NCI-H460 (cell line): ENCODE data around the gene ADGRB2. TPM values are rescaled to one million over a fixed set of nuclear protein-coding genes. Genes with fewer than 3 reads are reported as not detected.

Experiments
- DNase-seq: peaks from one replicate; pipeline ENCODE4 v3.0.0-alpha.2; 2016; ENCODE audit warnings: low read depth; ENCODE audit errors: extremely low read depth
- total RNA-seq: library from RNA; depleted of rRNA; stranded (reverse); fragments of >200 nt; shearing (Covaris generic); gene quantifications from 2 replicates; pipeline ENCODE4 v1.2.3, GENCODE V29; 2014

ADGRB2 gene
- total RNA-seq, 1 experiment from 2014 or later: 2.5 TPM

DNA sequence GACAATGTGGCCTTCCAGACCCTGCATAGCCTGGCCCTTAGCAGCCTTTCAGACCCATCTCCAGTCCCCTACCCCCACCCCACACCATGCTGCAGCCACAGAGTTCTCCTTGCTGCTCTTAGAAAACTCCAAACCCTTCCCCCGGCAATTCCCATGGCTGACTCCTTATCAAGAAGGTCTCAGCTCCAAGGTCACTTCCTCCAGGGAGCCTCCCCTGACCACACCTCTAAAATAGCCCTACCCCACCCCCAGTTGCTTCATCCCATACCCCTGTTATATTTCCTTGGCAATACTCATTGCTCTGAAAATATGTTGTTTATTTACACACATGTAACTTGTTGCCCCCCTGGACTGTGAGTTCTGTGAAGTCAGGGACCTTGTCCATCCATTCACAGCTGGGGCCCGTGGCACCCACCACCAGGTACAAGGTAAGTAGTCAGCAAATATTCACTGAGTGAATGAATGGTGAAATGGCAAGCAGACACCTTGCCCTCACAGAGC is 4.3 kb upstream of the ADGRB2 start:
- DNase-seq: no peak

DNA sequence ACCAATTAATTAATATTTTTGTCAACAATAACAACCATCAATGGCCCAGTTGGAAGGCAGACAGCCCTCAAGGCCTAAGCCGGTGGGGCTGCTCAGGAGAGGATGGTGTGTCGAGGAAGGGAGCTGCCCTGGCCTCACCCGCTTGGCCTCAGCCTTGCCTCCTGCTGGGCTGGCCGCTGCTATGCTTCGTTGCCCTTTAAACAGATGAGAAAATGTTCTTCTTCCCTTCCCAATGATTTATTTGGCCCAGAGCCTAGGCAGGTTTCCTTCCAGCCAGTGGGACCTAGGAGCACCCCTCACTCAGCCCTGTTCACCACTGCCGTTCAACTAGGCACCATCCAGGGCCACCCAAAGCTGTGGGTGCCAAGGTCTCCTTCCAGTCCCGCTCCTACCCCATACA is 3.1 kb upstream of the ADGRB2 start:
- no peak for DNase-seq

DNA sequence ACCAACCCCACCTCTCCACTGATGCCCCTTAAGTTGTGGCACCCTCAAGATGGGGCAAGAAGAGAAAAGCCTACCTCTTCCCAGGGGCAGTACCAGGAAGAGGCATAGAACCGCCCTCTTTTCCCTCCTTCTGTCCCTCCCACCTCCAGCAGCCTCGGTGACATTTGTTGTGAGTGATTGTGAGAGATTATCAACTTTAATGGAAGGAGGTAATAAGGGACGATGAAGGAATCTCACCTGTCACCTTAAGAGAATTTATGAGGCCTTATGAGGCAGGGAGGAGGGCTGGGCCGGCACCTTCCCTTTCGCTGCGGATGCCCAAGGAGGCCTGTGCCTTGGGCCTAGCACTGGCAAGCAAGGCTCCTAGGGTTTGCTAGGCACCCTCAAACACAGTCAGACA is 1.4 kb upstream of the ADGRB2 start:
- no peak for DNase-seq

DNA sequence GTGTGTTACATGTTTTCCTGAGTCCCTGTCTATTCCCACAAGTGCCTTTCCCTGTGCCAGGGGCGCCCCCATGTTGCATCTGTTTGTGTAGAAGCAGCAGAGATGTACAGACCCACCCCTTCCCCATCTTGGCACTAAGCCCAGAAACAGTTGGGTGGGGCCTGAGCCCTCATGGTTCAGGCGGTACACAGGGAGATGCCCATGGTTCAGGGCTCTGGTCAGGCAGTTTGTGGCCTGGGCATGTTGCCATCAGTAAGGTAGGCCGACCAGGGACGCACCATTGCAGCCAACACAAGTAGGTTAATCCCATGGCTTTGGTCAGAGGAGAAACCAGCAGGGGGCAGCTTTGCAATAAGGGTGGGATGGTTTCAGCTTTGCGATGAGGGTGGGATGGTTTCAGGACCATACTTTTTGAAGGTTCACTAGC is 914 bp upstream of the ADGRB2 start:
- no peak for DNase-seq

DNA sequence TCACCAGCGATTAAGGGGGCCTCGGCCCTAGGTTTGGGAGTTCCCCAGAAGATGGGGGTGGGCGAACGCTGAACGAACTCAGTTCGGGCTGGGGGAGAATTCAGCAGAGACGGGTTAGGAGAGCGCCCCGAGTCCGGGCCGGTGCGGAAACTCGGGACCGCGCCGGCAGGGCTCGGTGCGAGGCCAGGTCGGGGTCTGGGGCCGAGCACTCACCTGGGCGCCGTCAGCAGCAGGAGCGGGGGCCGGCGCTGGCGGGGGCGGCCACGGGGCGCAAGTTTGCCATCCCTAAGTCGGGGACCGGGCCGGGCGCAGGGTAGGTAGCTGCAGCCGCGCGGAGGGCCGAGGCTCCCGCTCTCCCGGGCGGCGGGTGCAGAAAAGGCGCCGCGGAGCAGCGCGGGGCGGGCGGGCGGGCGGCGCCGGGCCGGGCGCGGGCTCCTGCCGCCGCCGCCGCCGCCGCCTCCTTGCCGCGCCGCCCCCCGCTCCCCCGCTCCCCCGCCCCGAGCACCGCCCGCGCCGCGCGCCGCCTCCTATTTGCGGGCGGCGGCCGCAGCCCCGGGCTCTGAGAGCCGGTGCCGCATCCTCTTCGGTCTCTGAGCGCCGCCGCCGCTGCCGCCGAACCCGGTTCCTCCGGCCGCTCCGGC is 349 bp downstream of the ADGRB2 start:
- DNase-seq: no peak

DNA sequence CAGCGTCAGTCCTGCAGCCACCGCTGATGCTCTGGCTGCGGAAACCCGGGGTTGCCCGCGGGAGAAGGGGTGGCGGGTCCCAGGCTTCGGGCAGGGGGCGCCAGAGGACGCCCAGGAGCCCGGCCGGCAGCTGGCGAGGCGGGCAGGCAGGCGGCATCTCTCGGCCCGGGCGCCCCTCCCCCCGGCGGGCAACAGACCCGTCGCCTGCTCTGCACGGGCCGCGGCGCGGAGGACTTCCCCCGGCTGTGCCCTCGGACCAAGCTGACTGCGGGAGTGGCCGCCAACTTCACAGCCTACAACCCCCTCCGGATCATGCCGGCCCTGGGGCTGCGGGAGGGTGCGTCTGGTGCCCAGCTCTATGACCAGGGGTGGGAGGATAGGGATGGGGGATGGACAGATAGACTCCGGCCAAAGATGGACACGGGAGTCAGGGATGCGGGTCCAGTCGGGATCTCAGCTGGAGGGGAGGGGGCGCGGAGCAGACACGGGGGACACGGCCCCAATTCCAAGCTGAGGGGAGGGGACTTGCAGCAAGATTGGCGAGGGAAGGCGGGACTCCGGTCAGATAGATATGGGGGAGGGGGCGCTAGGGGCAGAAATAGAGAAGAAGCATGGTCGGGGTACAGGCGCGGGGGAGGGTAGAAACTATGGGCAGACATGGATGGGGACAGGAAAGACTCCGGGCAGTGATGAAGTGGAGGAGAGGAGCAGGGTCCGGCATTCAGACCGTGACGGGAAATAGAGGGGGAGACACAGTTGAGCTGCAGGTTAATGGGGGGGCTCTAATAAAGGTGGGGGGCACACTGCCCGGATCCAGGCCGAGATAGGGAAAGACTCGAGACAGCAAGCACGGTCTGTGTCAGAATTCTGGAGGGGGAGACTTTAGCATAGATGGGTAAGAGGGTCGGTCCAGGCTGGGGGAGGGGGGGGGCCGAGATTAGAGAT is 1.1 kb downstream of the ADGRB2 start:
- peak; percentile 60 for DNase-seq

DNA sequence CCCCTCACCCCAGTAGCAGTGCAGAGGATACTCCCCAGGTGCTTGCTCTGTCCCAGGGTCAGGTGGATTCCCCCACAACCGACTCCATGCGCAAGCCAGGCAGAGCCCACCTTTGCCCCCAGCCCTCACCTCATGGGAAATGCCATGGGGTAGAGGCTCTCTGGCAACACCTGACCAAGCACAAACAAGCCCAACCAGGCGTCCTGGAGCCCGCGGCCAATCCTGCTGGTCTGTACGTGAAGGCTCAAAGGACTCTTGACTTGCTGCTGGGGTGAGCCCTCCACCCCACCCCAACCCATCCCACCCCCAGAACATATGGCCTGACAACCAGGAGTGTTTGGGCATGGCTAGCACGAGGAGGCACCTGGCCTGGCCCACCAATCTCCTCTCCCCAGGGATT is 1.8 kb downstream of the ADGRB2 start:
- no peak for DNase-seq

DNA sequence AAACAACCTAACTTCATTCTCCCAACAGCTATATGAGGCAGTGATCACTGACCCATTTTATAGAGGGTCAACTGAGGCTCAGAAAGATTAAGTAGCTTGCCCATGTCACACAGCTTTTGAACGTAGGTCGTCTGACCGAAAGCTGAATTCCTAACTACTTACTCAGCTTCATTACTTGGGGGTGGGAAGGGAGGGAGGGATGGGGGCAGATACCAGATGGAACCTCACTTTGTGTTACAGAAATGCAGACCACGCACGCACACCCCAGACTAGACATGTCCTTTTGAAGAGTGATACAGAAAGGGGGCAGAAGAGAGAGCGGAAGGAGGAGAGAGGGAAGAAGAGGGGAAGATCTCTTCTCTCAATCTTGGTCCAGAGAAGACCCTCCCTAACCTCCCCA is 2.3 kb downstream of the ADGRB2 start:
- no peak for DNase-seq

DNA sequence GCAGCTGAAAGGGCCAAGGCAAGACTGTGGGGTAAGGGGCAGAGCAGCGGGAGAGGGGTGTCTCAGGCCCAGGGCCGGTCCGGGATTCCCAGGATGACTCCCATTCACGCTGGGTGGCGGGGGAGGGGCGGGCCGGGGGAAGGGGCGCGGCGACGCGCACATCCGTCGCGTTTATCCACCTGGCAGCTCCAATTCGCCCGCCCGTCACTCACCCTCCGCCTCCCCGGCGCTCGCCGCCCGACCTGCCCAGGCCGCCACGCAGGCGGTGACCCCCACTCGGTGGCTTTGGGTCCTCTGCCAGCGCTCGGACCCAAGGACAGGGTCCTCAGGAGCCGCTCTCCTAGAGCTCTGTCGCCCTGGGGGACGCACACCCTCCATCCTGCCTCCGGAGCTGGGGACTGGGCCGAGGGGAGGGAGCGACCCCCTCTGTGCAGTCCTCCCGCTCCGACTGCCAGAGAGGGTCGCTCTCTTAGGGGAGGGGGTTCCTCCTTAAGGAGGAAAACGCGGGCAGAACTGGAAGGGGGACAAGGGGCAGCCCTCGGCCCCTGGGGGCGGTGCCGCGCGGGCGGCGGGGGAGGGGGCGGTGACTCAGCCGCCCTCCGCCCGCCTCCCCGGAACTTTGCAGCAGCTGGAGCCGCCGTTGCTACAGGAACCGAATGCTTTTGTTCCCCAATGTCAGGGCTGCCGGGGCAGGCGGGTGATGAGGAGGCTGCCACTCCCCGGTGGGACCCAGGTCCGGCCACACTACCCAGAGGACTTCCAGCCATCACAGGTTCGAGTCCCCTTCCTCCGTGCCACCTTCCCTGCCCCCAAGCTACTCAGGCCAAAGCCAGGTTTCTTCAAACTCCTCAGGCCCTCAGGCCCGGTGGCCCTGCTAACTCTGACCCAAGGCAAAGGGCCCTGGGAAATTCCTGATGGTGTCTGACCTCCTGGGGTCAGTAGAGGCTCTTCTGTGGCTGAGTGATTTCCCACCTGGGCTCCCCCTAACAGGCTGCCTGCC is 3.4 kb downstream of the ADGRB2 start:
- no peak for DNase-seq

DNA sequence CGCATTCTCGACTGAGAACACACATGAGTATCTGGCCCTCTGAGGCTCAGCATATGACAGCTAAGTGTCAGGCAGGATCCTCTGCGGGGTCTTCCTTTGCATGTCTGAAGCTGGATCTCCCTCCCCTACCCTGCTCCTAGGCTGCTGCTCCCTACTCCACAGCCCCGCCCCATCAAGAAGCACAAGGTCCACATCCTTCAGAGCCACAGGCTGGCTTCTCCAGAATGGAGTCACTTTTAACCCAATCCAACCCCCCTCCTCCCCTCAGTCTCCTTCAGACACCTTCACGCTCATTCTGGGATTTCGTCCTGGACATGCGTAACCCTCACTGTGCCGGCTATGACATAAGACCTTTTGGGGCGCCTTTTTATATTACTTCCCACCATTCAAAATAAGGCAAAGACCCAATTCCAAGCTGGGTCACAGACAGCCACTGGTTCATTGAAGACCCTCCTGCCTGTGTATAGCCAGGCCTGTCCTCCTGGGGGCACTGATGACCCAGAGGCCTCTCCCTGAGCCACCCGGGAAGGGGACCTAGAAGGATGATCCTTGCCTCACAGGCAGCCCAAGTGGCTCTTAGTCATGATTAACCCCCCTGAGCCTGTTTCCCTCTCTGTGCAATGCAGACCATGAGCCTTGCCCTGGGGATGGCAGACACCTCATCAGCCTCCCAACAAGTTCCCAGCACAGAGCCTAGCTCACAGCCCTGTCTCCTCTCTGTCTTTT is 4.7 kb downstream of the ADGRB2 start:
- no peak for DNase-seq

DNA sequence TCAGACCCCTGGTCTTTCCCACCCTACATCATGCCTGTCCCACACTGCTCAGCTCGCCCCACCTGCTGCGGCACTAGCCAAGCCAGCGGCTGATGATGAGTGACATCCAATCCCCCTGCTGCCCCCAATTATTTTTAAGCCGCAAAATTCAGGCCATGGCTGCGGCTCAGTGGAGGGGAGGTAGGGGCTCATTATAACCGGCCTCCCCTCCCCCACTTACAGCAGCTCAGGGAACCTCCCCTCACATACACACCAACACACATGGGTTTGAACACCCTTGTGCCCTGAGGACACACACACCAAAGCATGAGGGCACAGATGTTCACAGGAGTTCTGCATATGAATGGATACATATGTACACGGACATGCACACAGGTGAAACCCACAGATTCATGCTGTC is 5.3 kb downstream of the ADGRB2 start:
- no peak for DNase-seq

DNA sequence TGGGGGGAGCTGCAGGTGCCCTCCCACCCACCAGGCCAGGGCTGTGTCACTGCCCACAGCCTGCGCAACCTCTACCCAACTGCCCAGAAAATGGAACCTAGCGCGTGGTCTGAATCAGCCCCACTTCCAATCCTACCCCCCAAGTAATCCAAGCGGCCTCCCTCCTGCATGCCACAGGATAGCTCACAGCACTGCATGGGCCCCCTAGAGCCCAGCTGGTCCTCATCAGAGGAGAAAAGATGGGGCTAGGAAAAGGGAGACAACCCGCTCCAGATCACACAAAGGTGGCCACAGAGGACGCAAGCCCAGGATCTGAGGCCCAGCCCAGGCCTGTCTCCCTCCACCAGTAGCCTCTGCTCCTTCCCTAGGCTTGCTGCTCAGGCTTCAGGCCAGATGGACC is 6.2 kb downstream of the ADGRB2 start:
- DNase-seq: no peak

DNA sequence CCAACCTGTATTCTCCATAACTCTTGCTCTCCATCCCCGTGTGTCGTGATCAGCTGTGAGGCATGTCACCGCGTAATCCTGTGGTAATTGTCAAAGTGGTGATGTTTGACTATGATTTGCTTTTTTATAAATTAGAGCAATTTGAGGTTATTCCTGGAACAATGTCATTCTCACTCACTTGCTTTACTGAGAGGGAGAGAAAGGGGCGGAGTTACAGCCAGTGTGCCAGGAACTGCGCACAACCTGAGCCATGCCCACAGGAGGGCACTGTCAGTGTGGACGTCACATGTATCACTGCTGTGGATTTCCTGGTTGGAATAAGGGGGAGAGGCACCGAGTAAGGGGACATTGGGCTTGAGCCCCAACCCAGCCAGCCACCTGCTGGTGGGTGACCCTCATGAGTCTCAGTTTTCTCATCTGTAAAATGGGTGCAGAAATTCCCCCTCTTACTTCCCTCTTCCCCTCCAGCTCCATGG is 6.9 kb downstream of the ADGRB2 start:
- DNase-seq: no peak

DNA sequence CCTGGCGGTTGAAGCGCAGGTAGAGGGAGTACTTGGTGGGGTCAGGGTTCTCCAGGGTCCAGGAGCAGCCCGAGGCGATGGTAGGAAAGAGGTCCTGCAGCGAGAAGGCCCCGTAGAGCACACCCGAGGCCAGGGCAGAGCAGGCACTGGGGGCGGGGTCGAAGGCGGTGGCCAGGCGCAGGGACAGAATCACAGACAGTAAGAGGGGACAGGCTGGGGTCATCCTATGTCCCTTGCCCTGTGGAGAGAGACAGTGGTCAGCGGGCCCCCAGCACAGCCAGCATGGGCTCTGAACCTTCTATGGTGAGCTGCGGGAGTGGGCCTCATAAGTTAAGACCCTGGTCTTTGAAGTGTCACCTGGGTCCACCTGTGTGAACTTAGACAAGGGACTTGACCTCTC is 7.6 kb downstream of the ADGRB2 start:
- DNase-seq: no peak

DNA sequence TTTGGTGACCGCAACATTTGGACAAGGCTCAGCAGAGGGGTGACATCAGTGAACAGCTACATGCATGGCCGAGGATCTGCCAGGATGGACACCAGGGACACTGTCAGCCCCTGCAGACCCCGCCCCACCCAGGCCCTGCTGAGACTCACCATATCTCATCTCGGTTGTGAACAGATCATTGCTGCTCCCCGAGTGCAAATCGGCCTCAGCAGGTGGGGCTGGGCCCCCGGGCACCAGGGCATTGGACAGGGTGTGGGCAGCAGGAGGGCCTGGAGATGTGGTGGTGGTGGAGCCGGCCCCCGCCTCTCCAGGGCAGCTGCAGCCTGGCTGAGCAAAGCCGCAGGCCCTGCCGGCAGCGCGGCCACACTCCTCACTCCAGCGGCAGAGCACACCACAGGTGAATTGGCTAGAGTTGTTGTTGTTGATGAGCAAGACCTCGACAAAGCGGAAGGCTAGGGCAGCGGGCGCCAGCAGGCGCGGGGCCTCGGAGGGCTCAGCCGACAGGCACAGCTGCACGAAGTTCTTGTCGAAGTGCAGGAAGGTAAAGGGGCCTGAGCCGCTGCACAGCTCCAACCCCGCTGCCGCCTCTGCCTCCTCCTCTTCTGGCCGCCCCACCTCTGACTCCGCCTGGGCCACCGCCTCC is 8.2 kb downstream of the ADGRB2 start:
- DNase-seq: no peak

DNA sequence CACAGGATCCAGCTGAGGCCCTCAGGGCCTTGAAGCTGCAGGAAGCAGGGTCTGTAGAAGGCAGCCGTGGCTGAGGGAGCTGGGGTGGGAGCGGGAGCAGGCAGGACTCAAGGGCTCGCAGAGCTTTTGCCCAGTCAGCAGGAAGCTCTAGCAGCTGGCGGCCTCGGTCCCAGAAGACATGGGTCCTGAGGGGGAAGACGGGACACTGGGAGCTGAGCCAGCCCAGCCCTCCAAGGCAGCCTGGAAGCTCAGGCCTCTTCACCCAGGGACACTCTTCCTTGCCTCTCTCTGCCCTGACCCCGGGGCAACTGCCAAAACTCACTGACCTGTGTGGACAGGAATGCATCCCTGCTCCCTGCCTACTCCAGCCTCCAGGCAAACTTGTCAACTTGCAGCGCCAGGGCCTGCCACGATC is 8.9 kb downstream of the ADGRB2 start:
- no peak for DNase-seq

DNA sequence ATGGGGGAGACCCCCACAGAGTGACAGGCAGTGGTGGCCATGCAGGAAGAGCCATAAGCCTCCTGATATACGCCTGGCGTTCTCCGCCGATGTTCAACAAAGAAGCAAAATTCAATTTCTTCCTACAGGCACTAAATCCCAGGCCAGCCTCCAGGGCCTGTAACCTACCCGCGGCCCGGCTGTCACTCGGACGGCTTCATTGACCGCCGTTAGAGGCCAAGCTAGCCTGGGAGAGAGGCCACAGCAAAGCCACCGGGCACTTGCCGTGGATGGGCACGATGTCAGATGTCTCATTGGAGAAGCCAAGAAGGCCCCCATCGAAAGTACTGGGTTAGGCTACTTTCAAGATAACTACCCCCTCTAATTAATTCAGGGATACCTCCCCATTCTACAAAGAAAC is 9.7 kb downstream of the ADGRB2 start:
- DNase-seq: no peak

DNA sequence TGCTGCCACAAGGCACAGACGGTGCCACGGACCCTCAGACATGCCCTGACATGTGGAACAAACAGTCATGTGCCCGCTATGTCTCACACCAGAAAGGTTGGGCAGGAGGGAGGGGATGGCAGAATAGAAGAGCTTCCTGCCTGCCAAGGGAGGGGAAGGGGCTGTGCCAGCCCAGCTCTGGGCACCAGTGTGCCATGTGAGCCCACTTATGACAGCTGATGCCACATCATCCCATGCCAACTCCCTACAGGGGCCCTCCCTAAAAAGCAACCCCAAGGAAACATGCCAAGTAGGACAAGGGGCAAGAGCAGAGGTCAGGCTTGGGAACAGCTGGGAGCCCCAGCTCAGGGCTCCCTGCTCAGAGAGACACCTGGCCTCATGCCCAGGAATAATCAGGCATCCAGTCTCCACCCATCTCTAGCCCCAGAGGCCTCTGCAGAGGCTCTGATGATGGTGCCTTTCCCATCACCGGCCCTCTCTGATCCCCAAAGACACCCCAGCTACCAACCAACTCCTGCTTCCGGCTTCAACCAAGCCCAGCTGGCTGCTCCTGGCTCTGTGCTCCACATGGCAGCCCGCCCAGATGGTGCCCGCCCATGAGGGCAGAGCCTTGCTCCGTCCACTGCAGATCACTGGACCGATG is 10.3 kb downstream of the ADGRB2 start:
- no peak for DNase-seq

DNA sequence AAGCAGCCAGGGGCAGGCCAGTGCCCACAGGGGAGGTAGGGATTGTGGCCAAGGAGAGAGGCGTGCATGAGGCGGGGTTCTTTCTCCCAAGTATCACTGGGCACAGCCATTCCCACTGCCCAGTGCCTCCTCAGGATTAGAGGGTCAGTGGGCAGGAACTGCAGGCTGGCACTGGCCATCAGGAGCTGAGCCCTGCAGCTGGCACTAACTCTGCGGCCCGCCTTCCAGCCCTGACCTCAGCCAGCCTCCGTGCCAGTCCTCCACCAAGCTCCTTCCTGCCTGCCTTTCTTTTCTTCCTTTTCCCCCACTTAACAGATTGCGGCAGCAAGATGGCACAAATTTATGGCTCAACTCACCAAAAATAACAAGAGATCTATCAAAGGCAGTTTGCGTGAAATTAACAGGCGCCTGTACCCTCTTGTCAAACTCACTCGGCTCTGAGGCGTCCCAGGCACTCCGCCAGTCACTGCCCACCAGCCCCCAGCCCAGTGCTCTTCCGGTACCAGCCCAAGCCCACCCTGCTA is 11.1 kb downstream of the ADGRB2 start:
- DNase-seq: no peak
